Activated T-helper 1 cell treated with anti-CD3 and anti-CD28 coated beads, Interleukin-2, amount 50 U/mL, for 16 hours (primary cell): Measurements from ENCODE around the gene CLEC1B.
"Not testable (repeated sequence)": the region's sequence is repeated elsewhere in the genome, so short reads cannot be mapped to it uniquely, and the experiment has no call there.

Experiments used
- DNase-seq, 2 donors: peaks; one replicate each; pipeline ENCODE4 v3.0.0-alpha.2; 2020; ENCODE audit warnings: low read depth in 1 of 2, low spot score in 1 of 2

Gene CLEC1B

DNA sequence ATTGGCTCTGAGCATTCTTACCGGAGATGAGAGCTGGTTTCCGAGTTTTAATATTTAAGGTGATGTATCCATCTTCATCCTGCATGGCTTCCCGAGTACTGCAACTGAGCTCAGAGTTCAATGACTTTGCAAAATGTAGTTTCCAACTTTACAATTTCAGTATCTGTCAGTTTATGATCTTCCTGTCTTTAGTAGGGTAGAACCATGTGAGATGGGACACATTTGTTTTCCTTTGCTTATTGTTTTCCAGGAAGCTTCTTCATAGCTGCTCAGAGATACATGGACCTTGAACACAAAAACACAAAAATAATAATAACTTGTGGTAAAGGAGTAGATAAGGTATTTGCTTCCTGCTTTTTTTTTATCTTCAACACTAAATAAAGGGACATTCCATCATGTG lies at the start of gene CLEC1B:
Gene CLEC1B (minus strand): TSS at position 106 of the 400 bp plus-strand sequence. CDS start 21 bp downstream, at position 85.
- no peak for DNase-seq

DNA sequence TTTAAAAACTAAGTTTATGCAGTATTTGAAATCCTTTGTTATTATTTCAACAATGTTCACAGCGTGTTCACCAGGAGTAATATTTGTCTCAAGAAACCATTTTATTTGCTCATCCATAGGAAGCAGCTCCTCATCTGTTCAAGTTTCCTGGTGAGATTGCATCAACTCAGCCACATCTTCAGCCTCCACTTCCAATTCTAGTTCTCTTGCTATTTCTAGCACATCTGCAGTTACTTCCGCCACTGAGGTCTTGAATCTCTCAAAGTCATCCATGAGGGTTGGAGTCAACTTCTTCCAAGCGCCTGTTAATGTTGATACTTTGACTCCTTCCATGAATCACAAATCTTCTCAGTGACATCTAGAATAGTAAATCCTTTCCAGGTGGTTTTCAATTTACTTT lies 49.6 kb upstream of the CLEC1B start:
- DNase-seq: no peak

DNA sequence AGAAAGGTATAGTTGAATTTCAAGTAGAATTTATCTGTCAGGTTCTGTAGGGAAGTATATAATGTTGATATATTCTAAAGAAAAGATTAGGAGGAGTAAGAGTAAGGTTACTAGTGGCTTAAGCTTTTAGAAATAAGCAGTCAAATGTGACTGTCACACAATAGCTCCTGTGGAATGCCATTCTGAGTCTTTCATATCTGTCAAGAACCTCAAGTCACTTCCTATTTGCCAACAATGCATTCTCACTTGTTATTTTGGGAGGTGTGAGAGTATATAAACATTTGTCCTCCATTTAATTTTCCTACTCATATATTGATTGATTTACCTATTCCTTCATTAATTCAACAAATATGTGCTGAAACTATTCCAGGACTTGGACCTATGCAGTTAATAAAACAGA lies 43.2 kb upstream of the CLEC1B start:
- DNase-seq: no peak

DNA sequence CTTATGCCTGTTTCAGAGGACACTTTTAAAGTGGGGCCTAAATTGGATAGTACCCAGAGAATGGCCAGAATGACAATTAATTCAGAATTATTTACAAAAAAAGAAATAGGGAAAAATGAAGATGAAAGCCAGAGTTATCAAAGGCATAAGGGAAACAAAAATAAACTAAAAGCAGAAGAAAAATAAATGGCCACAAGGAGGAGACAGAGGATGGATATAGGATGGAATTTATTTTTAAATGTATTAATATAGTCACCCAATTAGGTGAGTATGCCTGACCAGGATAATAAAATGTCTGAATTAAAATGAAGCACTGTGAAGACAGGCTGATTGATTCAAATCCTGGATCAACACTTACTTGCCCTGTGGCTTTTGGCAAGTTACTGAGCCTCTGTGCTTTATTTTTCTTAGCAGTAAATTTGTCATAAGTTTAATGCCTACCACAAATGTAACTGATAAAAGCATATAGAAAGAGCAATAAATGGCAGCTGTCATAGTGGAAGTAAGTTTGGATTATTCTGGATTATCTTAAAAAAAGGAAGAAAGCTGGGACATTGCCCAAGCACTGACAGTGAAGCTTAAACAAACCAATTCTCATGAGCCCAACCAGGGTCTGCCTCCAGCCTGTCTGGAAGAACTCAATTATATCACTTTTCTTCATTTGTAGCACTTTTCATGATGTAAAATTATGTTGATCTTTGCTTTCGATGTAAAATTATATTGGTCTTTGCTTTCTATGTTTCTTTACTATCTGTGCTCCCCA lies 35.0 kb upstream of the CLEC1B start:
- no peak for DNase-seq

DNA sequence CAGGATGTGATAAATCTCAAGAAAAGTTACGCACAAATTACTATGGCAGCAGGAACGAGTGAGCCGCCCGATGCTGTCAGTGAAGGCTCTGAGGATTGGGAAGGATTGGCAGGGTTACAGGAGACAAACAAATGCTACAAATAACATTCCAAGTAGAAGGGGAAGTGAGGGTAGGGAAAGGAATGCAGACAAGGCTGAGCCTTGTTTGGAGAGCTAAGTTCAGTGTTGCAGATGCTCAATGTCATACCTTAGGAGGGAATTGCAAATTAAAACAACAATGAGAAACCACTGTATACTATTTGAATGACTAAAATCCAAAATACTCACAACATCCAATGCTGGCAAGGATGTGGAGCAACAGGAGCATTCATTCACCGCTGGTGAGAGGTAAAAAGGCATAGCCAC lies 32.9 kb upstream of the CLEC1B start:
- no peak for DNase-seq

DNA sequence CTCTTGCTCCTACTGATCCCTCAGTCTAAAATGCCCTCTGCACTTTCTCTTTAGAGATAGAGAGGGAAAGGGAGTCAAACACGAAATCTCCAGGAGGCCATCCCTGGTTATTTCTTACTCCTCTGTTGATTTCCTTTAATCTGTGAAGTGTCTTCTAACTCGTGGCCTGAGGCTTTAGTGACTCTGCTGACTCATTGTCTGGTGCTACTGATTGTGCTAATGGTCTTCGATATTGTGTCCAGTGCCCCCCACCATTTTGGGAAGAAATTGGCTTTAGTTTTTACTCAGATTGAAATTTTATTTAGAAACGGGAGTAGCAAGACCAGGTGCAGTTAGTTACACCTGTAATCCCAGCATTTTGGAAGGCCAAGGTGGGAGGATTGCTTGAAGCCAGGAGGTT lies 32.4 kb upstream of the CLEC1B start:
- DNase-seq: no peak

DNA sequence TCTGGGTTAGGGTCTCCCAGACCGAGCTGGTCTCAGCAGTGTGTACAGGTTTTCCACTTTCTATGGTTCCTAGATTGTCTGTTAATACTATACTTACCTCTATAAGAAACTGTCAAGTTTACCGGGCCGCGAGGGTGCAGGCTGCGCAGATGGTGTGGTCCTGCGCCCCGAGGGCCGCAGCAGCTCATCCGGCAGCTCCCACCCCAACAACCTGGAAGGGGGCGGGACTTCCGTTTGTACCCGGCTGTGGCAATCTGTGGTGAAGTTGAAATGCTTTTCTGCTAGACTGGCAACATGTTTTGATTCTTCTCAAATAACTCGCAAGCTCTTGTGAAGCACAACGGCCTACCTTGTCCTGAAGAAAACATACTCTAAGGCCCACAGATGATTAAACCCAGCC lies 31.5 kb upstream of the CLEC1B start, which contains the start of gene CLEC9A:
Gene CLEC9A (plus strand): TSS at position 237 of the 400 bp plus-strand sequence. CDS start 22,006 bp downstream, outside the sequence.
- DNase-seq: no peak

DNA sequence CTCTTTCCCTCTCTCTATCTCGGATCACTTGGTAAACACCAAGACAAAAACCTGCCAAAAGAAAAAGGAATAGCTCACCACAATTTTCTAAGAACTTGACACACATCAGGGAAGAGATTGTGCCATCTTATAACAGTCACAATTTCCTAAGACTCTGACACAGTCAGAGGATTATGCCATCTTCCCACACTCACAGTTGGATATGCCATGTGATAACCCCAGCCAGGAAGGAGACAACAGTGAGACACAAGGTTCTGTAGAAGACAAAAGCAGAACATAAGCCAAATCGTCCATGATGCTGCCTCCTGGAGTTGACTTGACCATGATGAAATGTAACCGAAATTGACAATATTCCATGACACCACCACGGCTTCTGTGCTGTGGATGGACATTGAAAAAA lies 28.8 kb upstream of the CLEC1B start:
- DNase-seq: no peak

DNA sequence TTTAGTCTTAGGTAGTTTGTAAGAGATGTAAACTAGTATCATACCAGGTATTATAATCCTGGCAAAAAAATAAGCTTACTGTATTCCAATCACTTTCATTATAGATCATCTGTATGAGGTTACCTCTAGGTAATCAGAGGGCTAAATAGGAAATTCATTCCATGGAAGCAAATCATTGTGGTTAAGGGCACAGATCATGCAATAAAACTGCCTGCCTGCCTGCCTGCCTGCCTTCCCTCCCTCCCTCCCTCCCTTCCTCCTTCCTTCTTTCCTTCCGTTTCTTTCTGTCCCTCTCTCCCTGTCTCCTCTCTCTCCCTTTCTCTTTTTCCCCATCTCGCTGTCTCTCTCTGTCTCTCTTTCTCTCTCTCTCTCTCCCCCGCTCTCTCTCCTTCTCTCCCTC lies 28.4 kb upstream of the CLEC1B start:
- no peak for DNase-seq

DNA sequence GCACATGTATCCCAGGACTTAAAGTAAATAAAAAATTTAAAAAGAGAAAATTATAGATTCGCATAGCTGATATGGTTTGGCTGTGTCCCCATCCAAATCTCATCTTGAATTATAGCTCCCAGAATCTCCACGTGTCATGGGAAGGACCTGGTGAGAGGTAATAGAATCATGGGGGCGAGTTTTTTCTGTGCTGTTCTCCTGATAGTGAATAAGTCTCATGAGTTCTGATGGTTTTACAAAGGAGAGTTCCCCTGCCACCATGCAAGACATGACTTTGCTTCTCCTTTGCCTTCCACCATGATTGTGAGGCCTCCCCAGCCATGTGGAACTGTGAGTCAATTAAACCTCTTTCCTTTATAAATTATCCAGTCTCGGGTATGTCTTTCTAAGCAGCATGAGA lies 27.7 kb upstream of the CLEC1B start:
- not testable (repeated sequence) for DNase-seq

DNA sequence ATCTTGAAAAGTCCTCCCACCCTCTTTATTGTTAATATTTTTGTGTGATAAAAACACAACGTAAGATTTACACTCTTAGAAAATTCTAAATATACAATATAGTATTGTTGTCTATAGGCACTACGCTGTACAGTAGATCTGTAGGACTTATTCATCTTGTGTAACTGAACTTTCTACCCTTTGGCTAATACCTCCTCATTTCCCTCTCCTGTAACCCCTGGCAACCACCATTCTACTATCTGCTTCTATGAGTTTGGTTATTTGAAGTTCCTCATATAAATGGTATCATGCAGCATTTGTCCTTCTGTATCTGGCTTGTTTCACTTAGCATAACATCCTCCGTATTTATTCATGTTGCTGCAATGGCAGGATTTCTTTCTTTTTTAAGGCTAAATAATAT lies 26.3 kb upstream of the CLEC1B start:
- no peak for DNase-seq

DNA sequence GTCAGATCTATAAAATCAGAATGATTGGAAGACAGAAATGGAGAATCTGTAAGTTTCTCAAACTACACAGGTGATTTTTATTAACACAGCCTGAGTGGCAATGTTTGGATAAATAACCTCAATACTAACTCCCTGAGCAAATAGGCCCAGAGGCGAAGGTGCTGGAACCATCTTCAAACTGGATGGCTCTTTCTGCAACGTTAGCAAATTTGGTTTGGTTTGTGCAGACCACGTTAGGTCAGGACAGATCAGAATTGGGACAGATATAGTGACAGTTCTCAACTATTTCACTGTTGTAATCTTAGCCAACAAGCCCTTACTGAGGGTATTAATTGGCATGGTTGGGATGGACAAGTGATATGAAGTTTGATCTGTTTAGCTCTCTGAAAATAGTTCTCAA lies 22.4 kb upstream of the CLEC1B start:
- no peak for DNase-seq

DNA sequence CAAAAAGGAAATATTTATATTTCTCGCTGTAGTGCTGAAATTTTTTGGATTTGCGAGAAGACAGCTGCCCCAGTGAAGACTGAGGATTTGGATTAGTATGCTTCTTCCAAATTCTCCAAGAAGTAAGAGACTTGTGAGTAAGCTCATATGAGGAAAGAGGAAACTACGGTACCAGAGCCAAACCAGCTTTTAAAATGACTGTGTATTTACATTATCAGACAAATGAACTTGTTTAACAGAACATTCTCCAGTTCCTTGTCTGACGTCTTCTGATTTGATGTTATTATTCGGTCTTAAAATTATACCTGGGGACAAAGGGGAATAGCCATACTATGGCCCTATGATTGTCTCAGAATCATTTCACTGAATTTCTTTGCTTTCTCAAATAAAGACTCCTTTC lies 19.5 kb upstream of the CLEC1B start:
- no peak for DNase-seq

DNA sequence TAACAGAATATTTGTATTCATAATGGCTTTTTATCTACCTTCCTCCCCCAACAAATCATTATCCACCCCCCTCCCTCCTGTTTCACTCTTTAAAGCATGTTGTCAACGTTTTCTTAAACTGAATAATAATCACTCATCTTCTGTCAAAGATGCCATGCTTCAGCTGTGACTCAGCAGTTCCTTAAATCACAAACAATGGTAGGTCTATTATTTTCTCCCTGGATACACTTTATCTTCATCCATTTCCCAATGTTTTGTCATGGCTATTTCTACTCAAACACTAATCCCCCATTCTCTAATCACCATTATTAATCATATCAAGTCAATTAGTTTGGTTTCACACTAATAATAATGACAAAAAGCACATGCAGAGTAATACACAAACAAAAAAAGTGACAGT lies 18.0 kb upstream of the CLEC1B start:
- DNase-seq: no peak

DNA sequence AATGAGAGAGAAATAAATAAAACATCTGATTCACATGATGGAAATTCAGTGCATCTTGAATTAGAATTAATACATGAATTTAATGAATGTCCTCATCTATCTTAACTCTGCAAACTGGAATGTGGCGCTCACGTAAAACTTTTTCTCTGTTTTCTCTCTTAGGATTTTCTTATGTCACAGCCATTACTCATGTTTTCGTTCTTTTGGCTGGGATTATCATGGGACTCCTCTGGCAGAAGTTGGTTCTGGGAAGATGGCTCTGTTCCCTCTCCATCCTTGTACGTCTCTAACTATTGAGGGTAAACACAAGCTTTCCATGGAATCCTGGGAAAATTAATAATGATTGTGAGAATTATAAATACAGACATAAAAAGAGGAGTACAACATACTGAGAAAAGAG lies 16.5 kb upstream of the CLEC1B start:
- DNase-seq: no peak

DNA sequence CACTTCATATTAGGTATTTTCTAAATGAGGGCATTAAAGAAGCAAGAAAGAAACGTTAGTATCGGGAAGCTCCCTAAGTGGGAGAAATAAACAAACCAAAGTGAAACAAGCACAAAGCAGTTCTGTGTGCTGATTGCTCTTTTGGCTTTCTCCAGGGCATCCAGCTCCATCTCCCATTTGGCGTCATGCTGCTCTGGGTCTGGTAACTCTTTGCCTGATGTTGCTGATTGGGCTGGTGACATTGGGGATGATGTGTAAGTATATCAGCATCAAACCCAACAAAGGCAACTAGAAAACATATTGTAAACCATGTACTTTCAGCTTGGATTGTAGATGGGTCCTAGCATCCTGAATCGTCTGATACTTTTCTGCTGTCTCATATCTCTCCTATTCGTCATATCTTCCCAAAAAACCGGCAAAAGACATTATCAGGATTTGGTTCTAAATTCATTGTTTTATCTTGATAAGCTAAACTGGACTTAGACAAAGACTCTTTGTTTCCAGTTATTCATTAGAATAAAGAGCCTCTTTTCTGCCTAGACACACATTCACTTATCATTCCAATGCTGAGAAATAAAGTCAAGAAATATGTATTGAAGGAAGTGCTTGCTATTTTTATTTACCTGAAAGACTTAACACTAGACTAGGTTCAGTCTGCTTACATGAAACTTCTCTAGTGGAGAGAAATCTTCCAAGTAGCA lies 13.9 kb upstream of the CLEC1B start:
- DNase-seq: no peak

DNA sequence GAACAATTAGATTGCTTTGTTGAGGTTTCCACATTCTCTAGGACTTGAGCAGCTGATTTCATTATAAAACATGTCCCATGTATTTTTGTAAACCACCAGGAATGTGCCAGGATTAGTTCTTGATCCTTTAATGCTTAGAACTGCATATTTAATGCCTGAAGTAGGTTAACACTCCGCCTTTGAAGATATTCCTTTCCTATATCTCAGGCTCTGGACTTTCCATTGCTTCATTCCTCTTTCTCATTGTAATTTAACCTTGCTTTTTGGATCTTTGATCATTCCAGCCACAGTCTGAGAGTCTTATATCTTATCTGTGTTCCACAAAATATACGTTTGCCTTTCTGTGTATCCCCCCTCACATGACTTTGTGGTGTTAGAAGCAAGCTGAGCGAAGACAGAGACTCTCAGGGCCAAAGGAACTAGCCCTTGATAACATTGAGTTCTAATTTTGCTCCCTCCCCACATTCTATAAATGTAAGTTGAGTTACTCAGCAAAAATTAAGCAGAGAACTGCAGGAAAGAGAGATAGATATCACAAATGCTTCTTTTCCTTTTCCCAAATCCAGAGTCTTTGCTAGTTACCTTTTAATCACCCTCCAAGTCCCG lies 2.4 kb upstream of the CLEC1B start:
- DNase-seq: no peak

DNA sequence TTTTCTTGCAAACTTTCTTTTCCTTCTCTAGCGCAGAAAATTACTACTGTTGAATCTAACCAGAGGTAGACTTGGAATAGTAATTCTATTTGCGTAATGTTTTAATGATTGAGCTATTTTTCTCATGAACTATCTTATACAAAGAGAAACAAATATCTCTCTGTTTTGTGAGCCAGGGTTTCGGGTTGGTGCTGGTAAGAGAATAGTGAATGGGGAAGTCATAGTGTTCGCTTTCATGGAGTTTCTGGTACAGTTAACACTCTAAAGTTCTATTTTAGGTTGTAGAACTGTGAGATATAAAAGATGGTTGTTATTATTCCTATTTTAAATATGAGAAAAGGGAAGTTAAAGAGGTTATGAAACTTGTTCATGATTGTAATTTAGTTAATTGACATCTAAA lies 6.6 kb downstream of the CLEC1B start:
- no peak for DNase-seq

DNA sequence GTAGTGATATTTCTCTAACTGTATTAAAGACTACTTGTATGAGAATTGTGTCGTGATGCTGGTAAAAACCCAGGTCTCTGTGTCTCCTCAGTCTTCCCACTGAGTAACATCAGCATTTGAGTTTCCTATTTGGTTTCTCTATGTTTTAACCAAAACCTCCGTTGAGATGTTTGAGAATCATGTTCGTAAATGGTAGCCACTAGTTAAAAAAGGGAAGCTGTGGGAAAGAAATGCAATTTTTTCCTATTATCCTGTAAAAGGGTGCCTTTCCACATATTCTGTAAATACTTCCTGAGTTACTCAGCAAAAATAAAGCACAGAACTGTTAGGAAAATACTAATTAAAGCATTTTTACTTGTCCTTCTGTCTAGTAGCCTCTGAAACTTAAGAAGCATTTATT lies 7.0 kb downstream of the CLEC1B start:
- no peak for DNase-seq

DNA sequence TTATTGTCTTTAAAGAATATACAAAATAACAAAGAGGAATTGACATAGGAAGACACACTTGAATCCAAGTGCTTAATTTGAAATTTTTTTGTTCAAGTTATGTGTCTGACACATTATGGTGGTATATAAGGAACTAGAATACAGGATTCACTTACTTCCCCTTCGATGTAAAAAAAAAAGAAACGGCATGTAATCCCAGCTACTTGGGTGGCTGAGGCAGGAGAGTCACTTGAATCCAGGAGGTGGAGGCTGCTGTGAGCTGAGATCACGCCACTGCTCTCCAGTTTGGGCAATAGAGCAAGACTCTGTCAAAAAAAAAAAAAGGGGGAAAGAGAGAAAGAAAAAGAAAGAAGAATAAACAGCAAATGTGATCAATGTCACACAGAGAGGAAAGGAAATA lies 18.8 kb downstream of the CLEC1B start:
- no peak for DNase-seq

DNA sequence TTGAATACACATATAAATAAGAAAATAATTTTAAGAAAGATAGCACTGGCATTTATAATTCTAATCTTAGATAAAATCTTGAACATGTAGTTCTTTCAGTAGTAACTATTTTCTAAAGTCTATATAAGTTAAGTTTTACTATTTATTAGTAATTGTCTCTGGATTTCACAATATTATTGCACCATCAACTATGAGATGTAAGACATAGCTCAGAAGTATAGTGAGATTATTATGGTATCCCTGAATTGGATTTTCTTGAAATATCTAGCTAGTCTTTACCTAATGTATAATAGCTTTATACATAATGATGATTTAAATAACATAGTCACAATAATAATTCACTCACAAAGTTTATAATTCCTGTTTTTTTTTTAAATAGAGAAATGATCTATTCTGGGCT lies 21.0 kb downstream of the CLEC1B start:
- no peak for DNase-seq

DNA sequence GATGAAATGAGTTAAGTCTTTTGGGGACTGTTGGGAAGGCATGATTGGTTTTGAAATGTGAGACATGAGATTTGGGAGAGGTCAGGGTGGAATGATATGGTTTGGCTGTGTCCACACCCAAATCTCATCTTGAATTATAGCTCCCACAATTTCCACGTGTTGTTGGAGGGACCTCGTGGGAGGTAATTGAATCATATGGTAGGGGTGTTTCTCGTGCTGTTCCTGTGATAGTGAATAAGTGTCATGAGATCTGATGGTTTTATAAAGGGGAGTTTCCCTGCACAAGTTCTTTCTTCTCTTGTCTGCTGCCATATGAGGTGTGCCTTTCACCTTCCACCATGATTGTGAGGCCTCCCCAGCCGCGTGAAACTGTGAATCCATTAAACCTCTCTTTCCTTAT lies 22.3 kb downstream of the CLEC1B start:
- not testable (repeated sequence) for DNase-seq
